Astrocyte of the spinal cord (primary cell): ENCODE measurements around the gene HOXB2.

Source experiments
- DNase-seq: peaks from one replicate; pipeline ENCODE4 v3.0.0; 2011; ENCODE audit warnings: low read depth, low spot score
- H3K4me3 ChIP-seq: 2 replicates; pipeline ENCODE4 v1.5.1; 2011; ENCODE audit warnings: low read depth, mild to moderate bottlenecking, low read length, moderate library complexity
- CTCF ChIP-seq: IDR thresholded peaks from 2 replicates; pipeline ENCODE4 v1.5.1; 2012; ENCODE audit warnings: low read depth, mild to moderate bottlenecking, low read length, inconsistent platforms
- in situ Hi-C: cut with HindIII; loops from 2 replicates; pipeline ENCODE4 v1.10.0; 2017; ENCODE audit warnings: low sequenced_read_pairs

Gene HOXB2

GRCh38 chr17:48523010-48523409, 21.9 kb downstream of the HOXB2 start:
- TF ChIP-seq CTCF = peak; percentile 23
- in situ Hi-C loops = no loop called here
- no peak for DNase-seq

GRCh38 chr17:48522031-48522653, 22.8 kb downstream of the HOXB2 start:
- in situ Hi-C loops = no loop called here

More at GRCh38 chr17:48523010-48523409, 21.9 kb downstream of the HOXB2 start:
- no peak overlapping the region for H3K4me3 ChIP-seq

GRCh38 chr17:48520631-48521079, 24.3 kb downstream of the HOXB2 start:
- H3K4me3 ChIP-seq = no peak overlapping the region
- in situ Hi-C loops = no loop called here
- peak; percentile 43 for DNase-seq
- TF ChIP-seq CTCF = no peak

More at GRCh38 chr17:48522031-48522653, 22.8 kb downstream of the HOXB2 start:
- peak; percentile 29 for DNase-seq
- no peak overlapping the region for H3K4me3 ChIP-seq
- no peak for TF ChIP-seq CTCF

GRCh38 chr17:48519427-48519826, 25.5 kb downstream of the HOXB2 start:
- DNase-seq = no peak
- no peak for TF ChIP-seq CTCF
- in situ Hi-C loops = no loop called here
- no peak overlapping the region for H3K4me3 ChIP-seq

- TF ChIP-seq CTCF = no peak
- in situ Hi-C loops = no loop called here
- no peak overlapping the region for H3K4me3 ChIP-seq
- DNase-seq = no peak
These were observed 27.4 kb downstream of the HOXB2 start for GRCh38 chr17:48517478-48517877.

GRCh38 chr17:48515925-48516900, 28.7 kb downstream of the HOXB2 start:
- in situ Hi-C loops = no loop called here
- no peak overlapping the region for H3K4me3 ChIP-seq
- TF ChIP-seq CTCF = no peak
- no peak for DNase-seq
